ENCODE results near the gene KCTD4. TPM values are rescaled to one million over a fixed set of nuclear protein-coding genes. Genes with fewer than 3 reads are reported as not detected.
"Not testable (repeated sequence)": the region's sequence is repeated elsewhere in the genome, so short reads cannot be mapped to it uniquely, and the experiment has no call there.

The KCTD4 gene
- total RNA-seq: not detected

DNA sequence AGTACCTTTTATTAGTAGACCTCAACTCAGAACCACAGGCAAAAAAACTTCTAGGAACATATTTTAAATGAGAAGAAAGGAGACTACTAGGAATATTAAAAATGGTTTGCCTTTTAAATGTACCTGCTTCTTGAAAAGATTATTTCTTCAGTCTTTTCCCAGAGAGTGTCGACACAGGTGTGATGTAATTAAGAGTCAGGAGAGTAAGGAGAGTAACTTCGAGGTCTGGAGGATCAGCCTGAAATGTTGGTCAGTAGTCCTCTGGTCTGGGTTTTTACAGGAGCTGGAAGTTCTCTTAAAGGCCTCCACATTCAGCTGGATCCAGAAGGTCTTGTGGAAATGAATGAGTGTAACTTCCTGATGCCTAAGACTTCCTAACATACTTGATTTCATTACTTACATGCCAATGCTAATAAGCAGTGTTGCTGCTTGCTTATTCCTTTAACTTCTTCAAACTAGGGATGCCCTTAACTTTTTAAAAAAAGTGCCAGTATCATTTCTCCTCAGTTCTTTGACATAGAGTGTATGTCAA is at the start of gene KCTD4:
KCTD4 (minus strand) TSS at position 345 of the 532 bp plus-strand sequence. CDS start 6,478 bp downstream, outside the sequence.
- no peaks in the 10 kb centered on the region for H3K9me3 ChIP-seq
- no peaks in the 10 kb centered on the region for H3K27me3 ChIP-seq
- intact Hi-C loops (cut with DNase I; ENCODE audit: low total_unique reads): no loop called here
- H3K4me1 ChIP-seq: no peaks in the 10 kb centered on the region
- H3K36me3 ChIP-seq: no peaks in the 10 kb centered on the region
- TF ChIP-seq POLR2A (IDR thresholded peaks at IDR 0.05): no peak
- TF ChIP-seq, protein P1, sequence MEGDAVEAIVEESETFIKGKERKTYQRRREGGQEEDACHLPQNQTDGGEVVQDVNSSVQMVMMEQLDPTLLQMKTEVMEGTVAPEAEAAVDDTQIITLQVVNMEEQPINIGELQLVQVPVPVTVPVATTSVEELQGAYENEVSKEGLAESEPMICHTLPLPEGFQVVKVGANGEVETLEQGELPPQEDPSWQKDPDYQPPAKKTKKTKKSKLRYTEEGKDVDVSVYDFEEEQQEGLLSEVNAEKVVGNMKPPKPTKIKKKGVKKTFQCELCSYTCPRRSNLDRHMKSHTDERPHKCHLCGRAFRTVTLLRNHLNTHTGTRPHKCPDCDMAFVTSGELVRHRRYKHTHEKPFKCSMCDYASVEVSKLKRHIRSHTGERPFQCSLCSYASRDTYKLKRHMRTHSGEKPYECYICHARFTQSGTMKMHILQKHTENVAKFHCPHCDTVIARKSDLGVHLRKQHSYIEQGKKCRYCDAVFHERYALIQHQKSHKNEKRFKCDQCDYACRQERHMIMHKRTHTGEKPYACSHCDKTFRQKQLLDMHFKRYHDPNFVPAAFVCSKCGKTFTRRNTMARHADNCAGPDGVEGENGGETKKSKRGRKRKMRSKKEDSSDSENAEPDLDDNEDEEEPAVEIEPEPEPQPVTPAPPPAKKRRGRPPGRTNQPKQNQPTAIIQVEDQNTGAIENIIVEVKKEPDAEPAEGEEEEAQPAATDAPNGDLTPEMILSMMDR (IDR thresholded peaks at IDR 0.05): no peak
- H3K27ac ChIP-seq: no peak within 1 kb of the TSS
- no peak within 1 kb of the TSS for H3K4me3 ChIP-seq
- DNase-seq: no peak

DNA sequence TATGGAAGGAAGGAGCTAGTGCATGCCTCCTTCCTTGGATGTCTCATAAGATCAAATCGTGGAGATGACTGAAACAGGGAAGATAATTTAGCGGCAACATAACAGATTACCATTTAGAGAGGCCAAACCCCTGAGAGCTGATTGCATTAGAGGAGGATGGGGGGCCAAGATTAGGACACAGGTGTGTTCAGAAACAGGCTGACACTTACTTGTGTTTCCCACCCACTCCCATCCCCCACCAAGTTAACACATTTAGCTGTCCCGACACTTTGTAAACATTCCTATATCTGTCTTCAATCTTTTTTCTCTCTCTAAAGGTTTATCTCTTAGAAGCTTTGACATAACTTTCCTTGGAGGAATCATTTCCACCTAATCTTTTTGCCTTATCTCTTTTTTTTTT is 48.8 kb upstream of the KCTD4 start:
- DNase-seq: no peak
- H3K36me3 ChIP-seq: no peaks in the 10 kb centered on the region
- intact Hi-C loops (cut with DNase I; ENCODE audit: low total_unique reads): no loop called here
- H3K9me3 ChIP-seq: no peaks in the 10 kb centered on the region
- no peak for TF ChIP-seq POLR2A (IDR thresholded peaks at IDR 0.05)
- TF ChIP-seq, protein P1 (IDR thresholded peaks at IDR 0.05): no peak
- H3K27ac ChIP-seq: no peak overlapping the region
- no peaks in the 10 kb centered on the region for H3K27me3 ChIP-seq
- no peak overlapping the region for H3K4me3 ChIP-seq
- H3K4me1 ChIP-seq: no peaks in the 10 kb centered on the region

DNA sequence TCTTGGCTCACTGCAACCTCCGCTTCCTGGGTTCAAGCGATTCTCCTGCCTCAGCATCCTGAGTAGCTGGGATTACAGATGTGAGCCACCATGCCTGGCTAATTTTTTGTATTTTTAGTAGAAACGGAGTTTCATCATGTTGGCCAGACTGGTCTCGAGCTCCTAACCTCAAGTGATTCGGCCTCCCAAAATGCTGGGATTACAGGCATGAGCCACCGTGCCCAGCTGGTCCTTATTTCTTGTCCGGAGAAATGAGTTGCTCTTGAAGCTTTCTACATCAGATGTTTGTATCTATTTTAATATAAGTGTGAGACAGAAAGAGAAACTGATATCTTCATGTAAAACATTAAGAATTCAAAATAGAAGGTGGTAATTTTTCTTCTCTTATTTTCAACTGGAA is 43.9 kb upstream of the KCTD4 start:
- H3K27me3 ChIP-seq; H3K4me1 ChIP-seq; H3K4me3 ChIP-seq; DNase-seq; H3K36me3 ChIP-seq; H3K27ac ChIP-seq; intact Hi-C loops (cut with DNase I; ENCODE audit: low total_unique reads); H3K9me3 ChIP-seq: not testable (repeated sequence)

DNA sequence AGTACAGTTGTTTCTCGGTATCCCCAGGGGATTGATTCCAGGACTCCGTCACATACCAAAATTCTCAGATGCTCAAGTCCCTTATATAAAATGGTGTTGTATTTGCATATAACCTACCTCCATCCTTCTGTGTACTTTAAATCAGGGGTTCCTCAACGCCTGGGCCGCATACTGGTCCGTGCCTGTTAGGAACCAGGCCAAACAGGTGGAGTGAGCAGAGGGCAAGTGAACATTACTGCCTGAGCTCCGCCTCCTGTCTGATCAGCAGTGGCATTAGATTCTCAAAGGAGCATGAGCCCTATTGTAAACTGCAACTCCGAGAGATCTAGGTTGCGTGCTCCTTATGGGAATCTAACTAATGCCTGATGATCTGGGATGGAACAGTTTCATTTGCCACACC is 42.2 kb upstream of the KCTD4 start:
- DNase-seq: no peak
- intact Hi-C loops (cut with DNase I; ENCODE audit: low total_unique reads): no loop called here

DNA sequence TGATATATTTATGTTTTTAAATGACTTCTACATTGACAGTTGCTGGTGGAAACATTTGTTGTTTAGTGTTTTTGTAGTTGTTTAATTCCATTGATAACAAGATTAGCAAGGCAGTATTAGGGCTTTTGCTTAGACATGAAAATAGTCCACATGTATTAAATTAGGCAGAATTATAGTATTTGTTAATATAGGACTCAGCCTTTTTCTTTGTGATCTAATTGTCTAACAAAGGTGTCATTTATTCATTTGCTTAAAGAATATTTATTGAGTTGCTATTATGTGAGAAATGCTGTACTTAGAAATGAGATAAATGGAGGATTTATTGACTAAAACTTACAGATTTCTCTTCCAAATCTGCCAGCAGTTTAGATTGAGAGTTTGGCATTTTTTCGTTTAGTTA is 41.7 kb upstream of the KCTD4 start:
- H3K27me3 ChIP-seq: no peaks in the 10 kb centered on the region
- no peak overlapping the region for H3K4me3 ChIP-seq
- TF ChIP-seq, protein P1 (IDR thresholded peaks at IDR 0.05): no peak
- TF ChIP-seq POLR2A (IDR thresholded peaks at IDR 0.05): no peak
- no peaks in the 10 kb centered on the region for H3K36me3 ChIP-seq
- H3K9me3 ChIP-seq: no peaks in the 10 kb centered on the region
- H3K27ac ChIP-seq: no peak overlapping the region
- intact Hi-C loops (cut with DNase I; ENCODE audit: low total_unique reads): no loop called here
- DNase-seq: no peak
- H3K4me1 ChIP-seq: no peaks in the 10 kb centered on the region

More for the DNA sequence above, 42.2 kb upstream of the KCTD4 start:
- H3K9me3 ChIP-seq: no peaks in the 10 kb centered on the region
- no peaks in the 10 kb centered on the region for H3K27me3 ChIP-seq
- TF ChIP-seq, protein P1 (IDR thresholded peaks at IDR 0.05): no peak
- TF ChIP-seq POLR2A (IDR thresholded peaks at IDR 0.05): no peak
- no peak overlapping the region for H3K4me3 ChIP-seq
- no peaks in the 10 kb centered on the region for H3K36me3 ChIP-seq
- H3K4me1 ChIP-seq: no peaks in the 10 kb centered on the region
- no peak overlapping the region for H3K27ac ChIP-seq

DNA sequence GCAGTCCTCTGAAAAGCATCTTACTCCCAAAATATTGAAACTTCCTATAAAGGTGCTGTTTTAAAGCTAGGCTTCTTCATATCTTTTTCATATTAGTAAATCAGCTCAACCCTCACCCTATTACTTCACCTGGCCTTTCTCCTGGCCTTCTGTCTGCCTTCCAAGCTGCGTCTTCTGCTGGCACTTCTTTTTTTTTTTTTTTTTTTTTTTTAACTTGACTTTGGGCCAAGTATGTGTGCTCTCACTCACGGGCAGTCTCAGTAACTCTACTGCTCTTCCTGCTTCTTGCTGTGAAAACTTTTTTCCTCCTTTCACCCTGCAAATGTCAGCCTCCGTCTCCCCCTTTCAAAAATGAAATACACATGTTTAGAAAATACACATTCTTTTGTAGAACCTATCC is 41.2 kb upstream of the KCTD4 start:
- no peak overlapping the region for H3K4me3 ChIP-seq
- intact Hi-C loops (cut with DNase I; ENCODE audit: low total_unique reads): no loop called here
- TF ChIP-seq, protein P1 (IDR thresholded peaks at IDR 0.05): no peak
- TF ChIP-seq POLR2A (IDR thresholded peaks at IDR 0.05): no peak
- H3K36me3 ChIP-seq: no peaks in the 10 kb centered on the region
- no peak for DNase-seq
- no peaks in the 10 kb centered on the region for H3K27me3 ChIP-seq
- H3K9me3 ChIP-seq: no peaks in the 10 kb centered on the region
- no peak overlapping the region for H3K27ac ChIP-seq
- H3K4me1 ChIP-seq: no peaks in the 10 kb centered on the region
